Ammon's horn (tissue), 1 donor: ENCODE measurements around the gene CCDC137.

Source experiments
- DNase-seq: peaks from one replicate; pipeline ENCODE4 v3.0.0-alpha.2; 2016; ENCODE audit warnings: low spot score

The CCDC137 gene

GRCh38 chr17:81716674-81716996 lies 50.1 kb downstream of the CCDC137 start:
- no peak for DNase-seq

- DNase-seq: no peak
Observed at GRCh38 chr17:81717049-81717765, 50.7 kb downstream of the CCDC137 start.

DNA sequence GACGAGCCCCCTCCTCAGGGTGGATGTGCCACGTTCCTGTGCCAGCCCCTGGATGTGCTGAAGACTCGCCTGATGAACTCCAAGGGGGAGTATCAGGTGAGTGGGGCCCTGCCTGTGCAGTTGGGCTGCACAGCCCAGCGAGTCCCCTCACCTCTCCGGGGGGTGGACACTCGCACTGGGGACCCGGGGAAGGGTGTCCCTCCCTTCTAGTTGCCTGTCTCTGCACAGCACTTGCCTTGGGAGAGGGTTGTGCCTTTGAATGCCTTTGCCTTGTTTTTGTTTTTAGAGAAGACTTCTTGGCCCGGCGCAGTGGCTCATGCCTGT lies 51.2 kb downstream of the CCDC137 start:
- DNase-seq: no peak

DNA sequence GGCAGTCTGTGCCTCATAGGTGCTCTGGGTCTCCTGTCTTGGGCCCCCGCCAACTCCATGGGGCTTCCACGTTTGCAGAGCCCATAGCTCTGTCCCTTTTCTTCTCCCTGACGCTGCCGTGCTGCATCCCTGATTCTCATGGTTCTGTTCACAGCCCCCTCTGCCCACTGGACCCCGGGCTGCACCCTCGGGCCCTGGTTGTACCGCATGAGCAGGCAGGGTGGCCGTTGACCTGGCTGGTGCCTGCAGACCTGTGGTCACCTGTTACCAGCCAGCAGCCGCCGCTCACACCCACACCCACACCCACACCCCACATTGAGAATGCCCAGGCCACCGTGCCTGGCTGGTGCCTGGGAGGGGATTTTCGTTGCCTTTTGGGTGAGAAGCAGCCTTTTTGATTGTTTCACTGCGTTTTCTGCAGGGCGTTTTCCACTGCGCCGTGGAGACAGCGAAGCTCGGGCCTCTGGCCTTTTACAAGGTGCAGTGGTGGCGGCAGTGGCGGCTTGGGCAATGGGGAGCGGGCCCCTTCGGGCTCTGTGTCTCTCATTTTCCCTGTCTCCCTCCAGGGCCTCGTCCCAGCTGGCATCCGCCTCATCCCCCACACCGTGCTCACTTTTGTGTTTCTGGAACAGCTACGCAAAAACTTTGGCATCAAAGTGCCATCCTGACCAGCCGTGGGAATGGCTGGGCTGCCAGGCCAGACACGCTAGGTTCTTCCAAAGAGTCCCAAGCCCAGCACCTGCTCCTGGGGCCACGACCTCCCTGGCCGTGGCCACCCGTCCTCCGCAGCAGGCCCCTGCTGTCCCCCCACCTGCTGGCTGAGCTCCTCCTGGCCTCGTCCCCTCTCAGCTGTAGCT lies 53.1 kb downstream of the CCDC137 start:
- no peak for DNase-seq

- no peak for DNase-seq
Observed at GRCh38 chr17:81720267-81721071, 53.9 kb downstream of the CCDC137 start.

- DNase-seq: no peak
Observed at GRCh38 chr17:81722184-81723120, 55.9 kb downstream of the CCDC137 start.
